ENCODE results near the gene SAMD14. TPM values are rescaled to one million over a fixed set of nuclear protein-coding genes. Genes with fewer than 3 reads are reported as not detected.

The SAMD14 gene
- total and polyA plus RNA-seq, 2 of the 4 experiments (the other 2 are of a cell fraction) = 1.4 to 6.2 TPM

DNA sequence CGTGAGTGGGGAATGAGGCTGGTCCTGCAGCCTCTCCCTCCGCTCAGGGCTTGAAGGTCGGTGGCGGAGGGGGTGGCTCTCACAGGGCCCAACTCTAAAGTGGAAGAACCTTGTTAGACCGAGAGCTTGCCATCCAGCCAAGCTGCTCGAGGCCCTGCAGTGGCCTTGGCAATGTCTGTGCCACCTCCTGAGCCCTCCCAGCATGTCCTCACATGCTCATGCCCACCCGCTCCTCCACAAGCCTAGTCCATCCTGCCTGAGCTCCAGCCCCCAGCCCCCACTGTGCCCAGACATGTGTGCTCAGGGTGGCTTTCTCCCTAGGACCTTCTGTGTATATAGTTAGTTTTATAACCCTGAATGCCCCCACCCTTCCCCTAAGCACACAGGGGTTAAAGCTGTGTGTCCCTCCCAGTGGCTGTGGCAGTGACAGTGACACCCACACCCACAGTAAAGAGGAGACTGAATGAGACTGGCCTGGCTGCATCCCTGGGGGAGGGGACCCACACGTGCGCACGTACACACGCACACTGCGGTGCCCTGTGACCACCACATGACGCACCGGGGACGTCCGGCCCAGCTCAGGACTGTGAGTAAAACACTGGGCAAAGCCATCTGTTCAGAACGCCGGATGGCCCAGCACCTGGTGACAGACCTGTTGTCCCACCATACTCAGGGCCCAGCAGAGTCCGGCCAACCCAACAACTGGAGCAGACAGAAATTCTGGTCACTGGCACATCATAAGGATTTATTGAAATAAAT is 19.2 kb downstream of the SAMD14 start:
- POLR2A ChIA-PET (ENCODE audit: unreplicated experiment) = no interaction called here
- dilution Hi-C loops (cut with HindIII; ENCODE audit: low sequenced_read_pairs, unreplicated experiment) = no loop called here
- H3K18ac ChIP-seq (ENCODE audit: low read depth, low read length) = no peak overlapping the region
- H3K14ac ChIP-seq (replicated peaks; ENCODE audit: low read depth, low read length) = no peak overlapping the region
- no peak for DNase-seq
- no peak overlapping the region for H3K9ac ChIP-seq (ENCODE audit: low read depth, low read length)
- H4K20me1 ChIP-seq (ENCODE audit: insufficient read depth, low read length) = no peaks in the 10 kb centered on the region
- TF ChIP-seq FOS (IDR thresholded peaks at IDR 0.05; ENCODE audit: low read depth, low read length) (no peak), USF2 (IDR thresholded peaks at IDR 0.05; ENCODE audit: low read depth, low read length) (peak; percentile 20; the same call in 1 of the 2 replicates), BHLHE40 (IDR thresholded peaks at IDR 0.05; ENCODE audit: low read depth, low read length) (peak; percentile 78)
- H2BK20ac ChIP-seq (ENCODE audit: low read depth, low read length) = no peak overlapping the region
- H3K4me1 ChIP-seq (ENCODE audit: control insufficient read depth, insufficient read depth, low read length) = peaks cover 3% of the 10 kb centered on the region
- peak overlapping the region in 1 of 2 experiments; percentile 79; a peak in 1 of 4 replicates for H4K8ac ChIP-seq (ENCODE audit: low read depth in 2 of 2, low read length in 2 of 2)
- CTCF ChIA-PET = interaction anchor here (1.0 kb wide), 1 partner anchor 16 kb away, joined by 5 read pairs; no protein-coding TSS in a partner anchor
- H3K9me3 ChIP-seq (ENCODE audit: control insufficient read depth, insufficient read depth, low read length) = no peaks in the 10 kb centered on the region
- H2AK5ac ChIP-seq (ENCODE audit: low read depth, low read length) = 0 out of 2 replicates have a peak overlapping the region, but pooled peaks have one; percentile 50
- no peak overlapping the region for H4K5ac ChIP-seq (ENCODE audit: low read depth, low read length)
- no peak overlapping the region for H2BK5ac ChIP-seq (ENCODE audit: low read depth, low read length, poor library complexity, severe bottlenecking)
- 0 out of 3 replicates have a peak overlapping the region, but pooled peaks have one; percentile 31 for H2BK15ac ChIP-seq (ENCODE audit: low read depth, low read length)
- no peak overlapping the region for H3K27ac ChIP-seq (ENCODE audit: insufficient read depth, low read length)
- ATAC-seq (ENCODE audit: low read depth) = no peak
- WGBS, 2 experiments (ENCODE audit: extremely low coverage in 2 of 2, insufficient read length in 1 of 2) = 95% methylated on average over 8 of the region's 19 CpGs; no CpG with 5 or more reads in 1 of the 2 experiments
- no peak overlapping the region for H4K91ac ChIP-seq (ENCODE audit: insufficient read depth, low read depth, low read length)
- no peak overlapping the region for H2AFZ ChIP-seq (replicated peaks; ENCODE audit: low read length, poor library complexity)
- H3K56ac ChIP-seq (ENCODE audit: extremely low read depth, insufficient read depth, low read length) = no peak overlapping the region
- peaks cover 32% of the 10 kb centered on the region; the same call in 1 of the 2 replicates for H3K36me3 ChIP-seq (ENCODE audit: control insufficient read depth, insufficient read depth, low read length)
- H3K4me3 ChIP-seq (ENCODE audit: insufficient read depth, low read depth, low read length) = no peak overlapping the region
- no peak overlapping the region for H3K4ac ChIP-seq (ENCODE audit: low read depth, low read length)
- no peaks in the 10 kb centered on the region for H3K27me3 ChIP-seq (ENCODE audit: control insufficient read depth, insufficient read depth, low read length)
- intact Hi-C loops (cut with micrococcal nuclease) = no loop called here
- H2AK9ac ChIP-seq (replicated peaks; ENCODE audit: low read depth, low read length, poor library complexity) = no peak overlapping the region
- in situ Hi-C loops (cut with MboI; ENCODE audit: low sequenced_read_pairs) = no loop called here
- H3K9me1 ChIP-seq (ENCODE audit: insufficient read depth, low read length) = peaks cover 4% of the 10 kb centered on the region
- H2BK120ac ChIP-seq (ENCODE audit: low read depth, low read length) = no peak overlapping the region
- no peak overlapping the region for H3K4me2 ChIP-seq (ENCODE audit: low read depth, low read length)
- no peak overlapping the region for H3K23ac ChIP-seq (ENCODE audit: low read depth, low read length)
- no peaks in the 10 kb centered on the region for H3K79me1 ChIP-seq (ENCODE audit: low read depth in 1 of 2, low read length in 2 of 2)
- BruUV-seq (replicated peaks) = no TSS peak
